GM12801 (cell line): ENCODE results near the gene SCFD2.

ENCODE experiments used
- TF ChIP-seq, protein P1 (sequence below): IDR thresholded peaks from one replicate; pipeline ENCODE4 v1.5.1; 2011; ENCODE audit warnings: control low read depth; ENCODE audit not compliant: insufficient read length; ENCODE audit errors: extremely low read depth

The SCFD2 gene

DNA sequence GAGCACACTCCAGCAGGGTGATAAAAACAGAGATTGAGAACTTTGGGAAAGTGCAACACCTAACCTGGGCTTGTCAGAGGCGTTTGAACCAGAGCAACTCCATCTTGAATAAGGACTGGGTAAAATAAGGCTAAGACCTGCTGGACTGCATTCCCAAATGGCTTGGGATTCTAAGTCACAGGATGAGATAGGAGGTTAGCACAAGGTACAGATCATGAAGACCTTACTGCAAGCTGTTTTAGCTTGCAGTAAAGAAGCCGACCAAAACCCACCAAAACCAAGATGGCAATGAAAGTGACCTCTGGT, 43.9 kb downstream of the SCFD2 start:
- TF ChIP-seq, protein P1, sequence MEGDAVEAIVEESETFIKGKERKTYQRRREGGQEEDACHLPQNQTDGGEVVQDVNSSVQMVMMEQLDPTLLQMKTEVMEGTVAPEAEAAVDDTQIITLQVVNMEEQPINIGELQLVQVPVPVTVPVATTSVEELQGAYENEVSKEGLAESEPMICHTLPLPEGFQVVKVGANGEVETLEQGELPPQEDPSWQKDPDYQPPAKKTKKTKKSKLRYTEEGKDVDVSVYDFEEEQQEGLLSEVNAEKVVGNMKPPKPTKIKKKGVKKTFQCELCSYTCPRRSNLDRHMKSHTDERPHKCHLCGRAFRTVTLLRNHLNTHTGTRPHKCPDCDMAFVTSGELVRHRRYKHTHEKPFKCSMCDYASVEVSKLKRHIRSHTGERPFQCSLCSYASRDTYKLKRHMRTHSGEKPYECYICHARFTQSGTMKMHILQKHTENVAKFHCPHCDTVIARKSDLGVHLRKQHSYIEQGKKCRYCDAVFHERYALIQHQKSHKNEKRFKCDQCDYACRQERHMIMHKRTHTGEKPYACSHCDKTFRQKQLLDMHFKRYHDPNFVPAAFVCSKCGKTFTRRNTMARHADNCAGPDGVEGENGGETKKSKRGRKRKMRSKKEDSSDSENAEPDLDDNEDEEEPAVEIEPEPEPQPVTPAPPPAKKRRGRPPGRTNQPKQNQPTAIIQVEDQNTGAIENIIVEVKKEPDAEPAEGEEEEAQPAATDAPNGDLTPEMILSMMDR: no peak

DNA sequence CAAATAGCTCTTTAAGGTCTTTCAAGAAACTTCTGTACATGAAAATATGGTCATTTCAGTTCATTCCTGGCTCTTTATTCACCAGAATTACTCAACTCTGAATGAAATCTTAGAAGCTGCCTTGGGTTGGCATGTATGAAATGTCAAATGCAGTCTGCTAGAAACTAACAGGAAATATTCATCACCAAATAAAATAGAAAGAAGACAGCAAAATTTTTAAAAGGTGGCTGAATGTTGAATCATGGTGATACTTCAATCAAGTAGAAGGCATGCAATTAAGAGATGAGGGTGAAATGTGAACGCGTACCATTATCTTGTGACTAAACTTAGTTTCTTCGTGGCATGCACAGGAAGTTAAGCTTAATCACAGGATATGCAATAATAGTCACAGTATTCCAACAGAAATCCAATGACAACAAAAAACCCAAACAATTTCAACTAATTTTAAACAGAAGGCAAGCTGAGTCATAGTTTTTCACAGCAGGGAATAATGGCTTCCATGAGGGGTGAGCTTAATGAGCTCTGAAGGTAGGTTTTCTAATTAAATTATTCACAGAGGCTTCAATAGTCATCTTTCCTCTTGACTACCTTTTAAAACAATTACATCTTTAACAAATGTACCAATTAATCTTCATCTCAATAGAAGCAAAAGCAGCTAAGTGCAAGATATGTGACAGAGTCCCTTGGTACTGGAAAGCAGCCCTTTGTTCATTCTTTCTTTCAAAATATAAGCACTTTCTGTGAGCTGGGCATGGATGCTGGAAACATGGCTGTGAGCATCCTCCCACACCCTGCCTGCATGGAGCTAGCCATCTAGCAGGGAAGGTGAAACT, 44.5 kb downstream of the SCFD2 start:
- TF ChIP-seq, protein P1: no peak

DNA sequence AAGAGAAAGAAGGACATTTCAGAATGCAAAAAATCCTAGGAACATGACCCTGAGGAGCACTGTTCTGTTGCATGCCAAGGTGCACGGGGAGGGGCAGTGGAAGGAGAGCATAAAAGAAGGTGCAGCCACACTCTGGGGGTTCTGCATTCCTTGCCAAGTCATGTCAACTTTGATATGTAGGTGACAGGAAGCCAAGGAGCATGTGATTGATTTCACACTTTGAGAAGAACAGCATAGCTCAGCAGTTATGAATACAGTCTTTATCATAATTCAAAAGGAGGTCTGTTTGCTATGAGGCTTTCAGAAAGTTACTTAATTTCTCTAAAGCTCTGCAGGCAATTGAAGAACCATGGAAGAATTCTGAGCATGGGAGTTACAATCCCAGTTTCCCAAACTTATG, 50.6 kb downstream of the SCFD2 start:
- TF ChIP-seq, protein P1: no peak

DNA sequence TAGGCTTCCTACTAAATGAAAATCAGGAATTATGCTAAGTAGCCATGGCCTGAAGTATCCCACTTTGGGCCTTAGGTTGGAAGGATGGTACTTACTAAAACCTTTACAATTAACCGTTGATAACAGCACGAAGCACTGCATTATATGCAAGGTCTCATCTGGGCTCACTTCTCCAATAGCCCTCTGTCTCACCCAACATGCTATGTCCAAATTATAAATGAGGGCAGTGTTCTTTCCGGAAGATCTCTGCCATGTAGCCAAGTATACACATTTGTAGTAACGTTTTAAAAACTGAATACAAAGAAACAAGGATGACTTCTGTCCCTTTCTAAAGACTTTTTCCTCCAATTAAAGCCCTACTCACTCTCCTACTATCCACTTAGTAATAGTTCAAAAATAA, 51.6 kb downstream of the SCFD2 start:
- TF ChIP-seq, protein P1: no peak

DNA sequence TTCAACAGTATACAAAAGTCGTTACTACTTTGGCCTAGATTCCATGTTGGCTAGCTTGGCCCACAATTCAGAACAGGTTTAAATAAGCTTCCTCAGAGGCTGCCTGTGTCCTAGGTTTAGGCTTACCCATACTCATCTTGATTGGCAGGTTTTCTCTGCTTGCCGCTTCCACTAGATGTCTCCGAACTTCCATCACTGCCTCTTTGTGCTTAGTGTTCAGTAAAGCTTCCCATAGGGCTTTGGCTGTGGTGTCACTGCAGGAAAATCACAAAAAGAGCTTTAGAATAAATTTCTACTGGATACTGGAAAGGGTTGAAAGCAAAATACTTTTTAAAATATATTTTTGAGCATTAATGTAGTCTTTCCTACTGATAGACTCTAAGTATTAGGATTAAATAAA, 52.4 kb downstream of the SCFD2 start:
- TF ChIP-seq, protein P1: no peak

DNA sequence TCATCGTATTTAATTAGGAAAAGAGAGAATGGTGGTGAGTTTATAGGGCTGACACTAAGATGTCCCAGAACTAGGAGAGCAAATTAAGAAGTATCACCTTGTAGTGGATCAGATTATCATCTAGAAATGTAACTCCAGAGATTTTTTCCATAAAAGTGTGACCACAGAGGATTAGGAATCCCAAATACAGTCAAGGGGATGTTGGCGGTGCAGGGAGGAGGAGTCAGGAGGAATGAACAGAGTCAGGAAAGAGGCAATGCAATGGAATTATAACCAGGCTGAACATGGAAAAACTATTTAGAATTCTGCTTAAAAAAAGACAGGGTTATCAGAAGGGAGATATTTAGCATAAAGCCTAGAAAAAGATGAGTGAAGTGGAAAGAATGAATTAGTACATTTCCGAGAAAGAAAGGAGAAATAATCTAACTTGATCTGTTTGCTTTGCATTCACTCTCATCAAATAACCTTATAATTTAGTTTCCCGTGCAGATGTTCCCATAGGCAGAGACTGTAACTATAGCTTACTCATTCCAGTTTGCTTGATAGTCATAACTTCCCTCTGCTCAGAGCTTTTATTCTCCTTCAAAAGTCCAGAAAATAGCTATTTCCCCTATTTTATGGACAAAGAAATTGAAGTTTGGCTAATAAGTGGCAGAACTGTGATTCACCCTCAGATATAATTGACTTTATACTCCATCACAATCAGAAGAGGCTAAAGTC, 56.4 kb downstream of the SCFD2 start:
- TF ChIP-seq, protein P1: no peak

DNA sequence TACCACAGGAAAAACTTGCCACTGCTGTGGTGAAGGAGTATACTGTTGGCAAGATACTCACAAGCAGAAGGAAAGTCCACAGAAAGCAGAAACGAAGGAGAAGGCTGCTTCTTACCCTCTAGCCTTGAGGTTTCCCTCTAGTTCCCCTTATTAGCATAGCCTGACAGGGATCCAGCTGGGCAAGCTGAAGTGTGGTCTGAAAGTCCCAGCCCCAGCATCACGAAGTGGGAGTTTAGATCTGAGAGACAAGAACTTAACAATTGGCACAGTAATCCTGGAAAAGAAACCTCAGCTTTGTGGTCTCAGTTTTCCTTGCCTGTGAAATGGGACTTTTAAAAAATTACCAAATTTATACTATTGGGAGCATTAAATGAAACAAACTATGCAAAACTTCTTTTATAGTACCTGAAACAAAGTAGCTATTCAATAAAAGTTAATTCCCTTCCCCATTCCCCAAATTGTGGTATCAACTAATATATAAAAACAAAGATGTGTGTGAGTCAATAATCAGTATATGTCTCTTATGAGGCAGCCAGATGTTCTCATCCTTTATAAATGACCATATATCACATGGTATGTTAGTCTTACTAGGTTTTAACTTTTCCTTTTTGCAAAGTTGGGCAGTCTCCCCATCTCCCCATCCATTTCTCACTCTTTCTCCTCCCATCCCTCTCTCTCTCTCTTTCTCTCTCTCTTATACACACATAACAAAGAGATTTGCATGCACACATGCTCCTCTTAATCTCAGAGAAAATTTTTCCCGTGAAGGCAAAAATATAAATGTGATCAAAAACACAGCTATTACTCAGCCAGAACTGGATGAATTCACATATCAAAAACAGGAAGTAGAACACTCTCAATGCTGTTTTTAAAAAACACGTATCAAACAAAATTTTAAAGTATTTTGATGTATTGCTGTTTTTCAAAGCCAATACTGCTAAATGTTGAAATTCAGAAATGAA, 57.8 kb downstream of the SCFD2 start:
- TF ChIP-seq, protein P1: no peak
